GM12878 (cell line): ENCODE data around the gene SIDT1. TPM values are rescaled to one million over a fixed set of nuclear protein-coding genes. Genes with fewer than 3 reads are reported as not detected.

Experiments used
- ATAC-seq: fragments of 200-7000 bp; cut with Tn5 transposase; 3 replicates; pipeline ENCODE4 v1.9.1; 2020; ENCODE audit warnings: mild to moderate bottlenecking, moderate library complexity
- BruUV-seq: library from RNA; stranded (reverse); fragments of 400-500 nt; replicated peaks from 2 replicates; lab custom pipeline; 2021; lab: Mats Ljungman, UMichigan
- CTCF ChIA-PET: fragments of 300-600 bp; sonication (Branson Sonifier 250); formaldehyde crosslinking; extraction: SDS; loops from one replicate; lab custom pipeline; 2021; ENCODE audit warnings: inconsistent platforms; lab: Yijun Ruan, JAX
- POLR2A ChIA-PET: fragments of 350-600 bp; formaldehyde crosslinking; extraction: SDS; loops from one replicate; lab custom pipeline; 2021; ENCODE audit warnings: inconsistent platforms; lab: Charles Lee
- RAD21 ChIA-PET: fragments of 300-600 bp; sonication (Branson Sonifier 250); formaldehyde crosslinking; loops from one replicate; lab custom pipeline; 2023; ENCODE audit warnings: antibody characterized with exemption; ENCODE audit not compliant: unreplicated experiment; lab: Charles Lee
- SMC1A ChIA-PET: fragments of 300-600 bp; sonication (Branson Sonifier 250); formaldehyde crosslinking; loops from one replicate; lab custom pipeline; 2023; ENCODE audit not compliant: unreplicated experiment, uncharacterized antibody; lab: Charles Lee
- DNase-seq: peaks from one replicate; pipeline ENCODE4 v3.0.0-alpha.2; 2011; ENCODE audit warnings: low read depth, low spot score
- FAIRE-seq: peaks from 3 replicates; lab custom pipeline; 2011; peaks lifted over from hg19 to GRCh38; lab: Jason Lieb, UNC
- H2AFZ ChIP-seq: 2 replicates; pipeline ENCODE4 v1.6.0; 2011; ENCODE audit warnings: low read depth, low read length, control low read depth; ENCODE audit not compliant: control insufficient read depth
- H3K27ac ChIP-seq: 2 replicates; pipeline ENCODE4 v1.5.1; 2011; ENCODE audit warnings: control low read depth; ENCODE audit not compliant: control insufficient read depth, insufficient read depth
- H3K27me3 ChIP-seq, 2 experiments: replicated peaks in 1 of 2; 2 replicates each; pipeline versions ENCODE4 v1.6.0 to v1.6.1; 2011; ENCODE audit warnings: low read length in 1 of 2; ENCODE audit not compliant: control insufficient read depth in 2 of 2, insufficient read depth in 2 of 2
- H3K36me3 ChIP-seq, 2 experiments: 2 replicates each; pipeline ENCODE4 v1.5.1; 2011; ENCODE audit warnings: low read length in 1 of 2; ENCODE audit not compliant: control insufficient read depth in 2 of 2, insufficient read depth in 2 of 2
- H3K4me1 ChIP-seq: 2 replicates; pipeline ENCODE4 v1.6.1; 2011; ENCODE audit warnings: mild to moderate bottlenecking, low read length, moderate library complexity, mixed read lengths; ENCODE audit not compliant: control insufficient read depth, insufficient read depth
- H3K4me2 ChIP-seq: 2 replicates; pipeline ENCODE4 v1.6.0; 2011; ENCODE audit warnings: control low read depth; ENCODE audit not compliant: control insufficient read depth, insufficient read depth
- H3K4me3 ChIP-seq: fragments of 200-600 bp; sonication (generic); 2 replicates; pipeline ENCODE4 v1.5.1; 2016
- H3K79me2 ChIP-seq: 2 replicates; pipeline ENCODE4 v1.6.0; 2011; ENCODE audit warnings: low read length; ENCODE audit not compliant: control insufficient read depth, insufficient read depth
- H3K9ac ChIP-seq: 2 replicates; pipeline ENCODE4 v1.8.0; 2011; ENCODE audit warnings: low read length, control low read depth, mixed read lengths; ENCODE audit not compliant: control insufficient read depth, insufficient read depth
- H3K9me3 ChIP-seq: replicated peaks from 3 replicates; pipeline ENCODE4 v1.5.1; 2011; ENCODE audit warnings: mild to moderate bottlenecking, low read length; ENCODE audit not compliant: control insufficient read depth, insufficient read depth
- H4K20me1 ChIP-seq: 2 replicates; pipeline ENCODE4 v1.6.0; 2011; ENCODE audit not compliant: control insufficient read depth, insufficient read depth
- BACH1 ChIP-seq: fragments of 450-650 bp; IDR thresholded peaks from 2 replicates; pipeline ENCODE4 v1.6.1; 2017; ENCODE audit warnings: mild to moderate bottlenecking, borderline replicate concordance
- CBX3 ChIP-seq: fragments of 200-600 bp; sonication (generic); IDR thresholded peaks from 2 replicates; pipeline ENCODE4 v1.6.1; 2016; ENCODE audit warnings: low read depth, borderline replicate concordance
- IKZF1 ChIP-seq: fragments of 450-650 bp; conservative IDR thresholded peaks from 2 replicates; pipeline ENCODE4 v1.6.1; 2017; ENCODE audit warnings: antibody characterized with exemption, mild to moderate bottlenecking
- JUNB ChIP-seq: IDR thresholded peaks from 2 replicates; pipeline ENCODE4 v1.6.1; 2016; ENCODE audit warnings: antibody characterized with exemption, mild to moderate bottlenecking
- KAT2A ChIP-seq: conservative IDR thresholded peaks from 2 replicates; pipeline ENCODE4 v1.6.1; 2011; ENCODE audit warnings: low read depth, low read length; ENCODE audit not compliant: control insufficient read depth
- MXI1 ChIP-seq: fragments of 150-350 bp; IDR thresholded peaks from 2 replicates; pipeline ENCODE4 v1.6.1; 2011; ENCODE audit warnings: low read depth, mild to moderate bottlenecking, inconsistent platforms, low read length, improper control_type of control experiment
- PAX5 ChIP-seq: IDR thresholded peaks from 2 replicates; pipeline ENCODE4 v1.6.1; 2011; ENCODE audit warnings: low read depth, low read length, borderline replicate concordance
- SP1 ChIP-seq: IDR thresholded peaks from one replicate; pipeline ENCODE4 v1.6.1; 2011; ENCODE audit warnings: low read depth, low read length
- ZNF384 ChIP-seq: IDR thresholded peaks from 2 replicates; pipeline ENCODE4 v1.6.1; 2012; ENCODE audit warnings: low read depth, mild to moderate bottlenecking, low read length, improper control_type of control experiment, borderline replicate concordance
- WGBS: methylation state at CpG from one replicate; pipeline ENCODE4 v1.1.6; 2016; ENCODE audit warnings: low lambda C conversion rate; ENCODE audit not compliant: insufficient replicate concordance, insufficient coverage; ENCODE audit errors: missing lambda C conversion rate; 5-methylcytosine and 5-hydroxymethylcytosine counted together
- in situ Hi-C: fragments of 300-500 bp; cut with MboI; formaldehyde crosslinking; loops from 9 replicates; pipeline ENCODE4 v1.14.3; 2018; ENCODE audit warnings: mixed read lengths
- intact Hi-C: fragments of 100-400 bp; cut with micrococcal nuclease; formaldehyde crosslinking; loops from one replicate; pipeline ENCODE4 v1.14.2; 2022; ENCODE audit not compliant: unreplicated experiment
- polyA plus RNA-seq, 11 experiments: library from polyadenylated mRNA; depleted of rRNA in 4 of 11; unstranded in 6 of 11; stranded (reverse) in 5 of 11; fragments of >200 nt; fragmentation: Nextera tagmentation in 4 of 11; fragmentation: Illumina TruSeq in 1 of 11; extraction: Ambion mirVana in 4 of 11; extraction: Trizol in 1 of 11; gene quantifications; 1 replicate in 1 of 11; 2 replicates in 10 of 11; pipeline versions ENCODE4 v1.2.1 to v1.2.3, GENCODE V29; 2011 to 2016; ENCODE audit warnings: inconsistent platforms in 2 of 11, missing spikeins in 2 of 11, low read depth in 1 of 11
- total RNA-seq, 4 experiments: library from RNA; depleted of rRNA in 3 of 4; stranded (reverse); fragments of >200 nt in 3 of 4; fragmentation: Illumina TruSeq in 1 of 4; extraction: Trizol in 1 of 4; gene quantifications; 2 replicates each; pipeline versions ENCODE4 v1.2.1 to v1.2.3, GENCODE V29; 2013 to 2021
- TF ChIP-seq, protein P1 (sequence below): fragments of 450-650 bp; IDR thresholded peaks from 2 replicates; pipeline ENCODE4 v1.6.1; 2016; ENCODE audit warnings: mild to moderate bottlenecking
- TF ChIP-seq, protein P2 (sequence below): IDR thresholded peaks from 2 replicates; pipeline ENCODE4 v1.6.1; 2012; ENCODE audit warnings: low read depth, low read length, improper control_type of control experiment

SIDT1 gene
- total and polyA plus RNA-seq, 10 of the 15 experiments (the other 5 are each of a cell fraction or from before 2014, with no cell fraction given) = 3.0 to 45.0 (median 26.6) TPM

DNA sequence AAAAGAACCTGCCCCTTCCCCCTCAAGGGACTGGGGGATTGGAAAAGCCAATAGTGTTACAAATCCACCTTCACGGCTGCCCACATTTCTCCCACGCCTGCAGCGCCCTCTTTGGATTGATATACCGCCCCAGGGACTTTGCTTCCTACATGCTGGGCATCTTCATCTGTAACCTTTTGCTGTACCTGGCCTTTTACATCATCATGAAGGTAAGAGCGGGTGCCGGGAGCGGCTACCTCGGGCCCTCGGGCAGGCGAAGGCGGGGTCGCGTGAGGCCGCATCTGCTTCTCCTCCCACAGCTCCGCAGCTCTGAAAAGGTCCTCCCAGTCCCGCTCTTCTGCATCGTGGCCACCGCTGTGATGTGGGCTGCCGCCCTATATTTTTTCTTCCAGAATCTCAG is 91.0 kb downstream of the SIDT1 start:
- DNase-seq (no peak), FAIRE-seq (no peak), ATAC-seq (no peak)
- TF ChIP-seq ZNF384 (no peak), MXI1 (no peak), PAX5 (no peak), JUNB (no peak), SP1 (no peak), BACH1 (no peak)
- TF ChIP-seq, protein P1, sequence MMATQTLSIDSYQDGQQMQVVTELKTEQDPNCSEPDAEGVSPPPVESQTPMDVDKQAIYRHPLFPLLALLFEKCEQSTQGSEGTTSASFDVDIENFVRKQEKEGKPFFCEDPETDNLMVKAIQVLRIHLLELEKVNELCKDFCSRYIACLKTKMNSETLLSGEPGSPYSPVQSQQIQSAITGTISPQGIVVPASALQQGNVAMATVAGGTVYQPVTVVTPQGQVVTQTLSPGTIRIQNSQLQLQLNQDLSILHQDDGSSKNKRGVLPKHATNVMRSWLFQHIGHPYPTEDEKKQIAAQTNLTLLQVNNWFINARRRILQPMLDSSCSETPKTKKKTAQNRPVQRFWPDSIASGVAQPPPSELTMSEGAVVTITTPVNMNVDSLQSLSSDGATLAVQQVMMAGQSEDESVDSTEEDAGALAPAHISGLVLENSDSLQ = no peak
- POLR2A ChIA-PET = no interaction called here
- Histone ChIP-seq H3K36me3 (peaks cover 8 to 41% of the 10 kb centered on the region in 2 experiments; a peak in 3 of 4 replicates), H3K79me2 (no peaks in the 10 kb centered on the region), H3K27ac (no peak overlapping the region), H3K9ac (no peak overlapping the region), H4K20me1 (no peaks in the 10 kb centered on the region), H3K4me1 (no peaks in the 10 kb centered on the region), H3K4me2 (no peak overlapping the region), H3K4me3 (no peak overlapping the region), H3K9me3 (no peaks in the 10 kb centered on the region), H3K27me3 (no peaks in the 10 kb centered on the region), H2AFZ (no peak overlapping the region)
- BruUV-seq = no TSS peak
- 97% methylated on average over 19 of the region's 19 CpGs for WGBS
- CTCF ChIA-PET = interaction anchor here (1.5 kb wide), 1 partner anchor 45 kb away, joined by 6 read pairs; no protein-coding TSS in a partner anchor
- in situ Hi-C loops = no loop called here
- SMC1A ChIA-PET = interaction anchor here (0.9 kb wide), 1 partner anchor 130 kb away, joined by 5 read pairs; no protein-coding TSS in a partner anchor
- RAD21 ChIA-PET = no interaction called here
- intact Hi-C loops = no loop called here

DNA sequence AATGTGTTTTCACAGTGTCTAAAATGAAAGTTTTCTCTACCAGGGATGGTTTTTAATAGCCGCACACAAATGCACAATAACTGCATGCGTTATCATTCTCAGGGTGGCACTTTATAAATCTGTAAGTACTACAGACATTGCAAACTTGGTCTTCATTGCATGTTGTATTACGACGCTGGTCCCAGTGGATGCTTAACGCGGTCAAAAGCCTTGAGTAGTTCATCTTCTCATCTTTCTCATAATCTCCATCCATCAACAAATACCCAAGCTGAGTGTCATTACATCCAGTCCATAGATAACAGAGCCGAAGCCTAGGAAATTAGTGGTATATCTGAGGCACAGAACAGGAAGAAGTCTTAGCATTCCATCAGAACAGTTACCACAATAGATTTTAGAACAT is 91.5 kb downstream of the SIDT1 start:
- no peaks in the 10 kb centered on the region for H4K20me1 ChIP-seq
- SMC1A ChIA-PET = no interaction called here
- CTCF ChIA-PET = no interaction called here
- no peak overlapping the region for H3K4me2 ChIP-seq
- FAIRE-seq (no peak), ATAC-seq (no peak), DNase-seq (no peak)
- peaks cover 12 to 38% of the 10 kb centered on the region in 2 experiments; a peak in 3 of 4 replicates for H3K36me3 ChIP-seq
- POLR2A ChIA-PET = no interaction called here
- no peak for TF ChIP-seq CBX3
- TF ChIP-seq KAT2A = no peak
- TF ChIP-seq IKZF1 = no peak
- TF ChIP-seq, protein P2, sequence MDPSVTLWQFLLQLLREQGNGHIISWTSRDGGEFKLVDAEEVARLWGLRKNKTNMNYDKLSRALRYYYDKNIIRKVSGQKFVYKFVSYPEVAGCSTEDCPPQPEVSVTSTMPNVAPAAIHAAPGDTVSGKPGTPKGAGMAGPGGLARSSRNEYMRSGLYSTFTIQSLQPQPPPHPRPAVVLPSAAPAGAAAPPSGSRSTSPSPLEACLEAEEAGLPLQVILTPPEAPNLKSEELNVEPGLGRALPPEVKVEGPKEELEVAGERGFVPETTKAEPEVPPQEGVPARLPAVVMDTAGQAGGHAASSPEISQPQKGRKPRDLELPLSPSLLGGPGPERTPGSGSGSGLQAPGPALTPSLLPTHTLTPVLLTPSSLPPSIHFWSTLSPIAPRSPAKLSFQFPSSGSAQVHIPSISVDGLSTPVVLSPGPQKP = no peak
- H3K27me3 ChIP-seq = no peaks in the 10 kb centered on the region
- WGBS = 99% methylated on average over 7 of the region's 7 CpGs
- H3K9me3 ChIP-seq = no peaks in the 10 kb centered on the region
- no peak overlapping the region for H3K4me3 ChIP-seq
- RAD21 ChIA-PET = no interaction called here
- no peaks in the 10 kb centered on the region for H3K4me1 ChIP-seq
- no peak overlapping the region for H3K27ac ChIP-seq
- intact Hi-C loops (no loop called here), in situ Hi-C loops (no loop called here)
- H2AFZ ChIP-seq = no peak overlapping the region
- no peaks in the 10 kb centered on the region for H3K79me2 ChIP-seq
- H3K9ac ChIP-seq = no peak overlapping the region
- BruUV-seq = no TSS peak
